HCT116 (cell line): Measurements from ENCODE around the gene AHNAK. TPM values are rescaled to one million over a fixed set of nuclear protein-coding genes. Genes with fewer than 3 reads are reported as not detected.
A peak's percentile ranks its signal among the peaks of the same experiment; 100 is the strongest.

ENCODE experiments used
- ATAC-seq: fragments of 200-7000 bp; cut with Tn5 transposase; 2 replicates; pipeline ENCODE4 v1.9.1; 2020; ENCODE audit warnings: mild to moderate bottlenecking, moderate library complexity
- BruUV-seq: library from RNA; stranded (reverse); fragments of 400-500 nt; replicated peaks from 2 replicates; lab custom pipeline; 2021; lab: Mats Ljungman, UMichigan
- CTCF ChIA-PET: fragments of 300-600 bp; sonication (Branson Sonifier 250); formaldehyde crosslinking; loops from one replicate; lab custom pipeline; 2021; ENCODE audit warnings: antibody characterized with exemption; lab: Charles Lee
- POLR2A ChIA-PET: fragments of 300-600, 350-600 bp; sonication (Branson Sonifier 250); formaldehyde crosslinking; loops from one replicate; lab custom pipeline; 2021; ENCODE audit warnings: antibody characterized with exemption; lab: Charles Lee
- RAD21 ChIA-PET, 2 experiments: fragments of 300-600 bp; sonication (Branson Sonifier 250); formaldehyde crosslinking; loops; one replicate each; lab custom pipeline; 2023; ENCODE audit warnings: low total read pairs in 2 of 2; ENCODE audit not compliant: uncharacterized antibody in 2 of 2, unreplicated experiment in 2 of 2, low non-redundant PET in 1 of 2; lab: Charles Lee
- DNase-seq: peaks from one replicate; pipeline ENCODE4 v3.0.0-alpha.2; 2010; ENCODE audit warnings: low read depth, low spot score
- H2AFZ ChIP-seq: fragments of 200-600 bp; shearing (Covaris generic), sonication (generic); 2 replicates; pipeline ENCODE4 v1.6.1; 2017; ENCODE audit warnings: low read depth, mixed run types, mixed read lengths, antibody characterized with exemption, low read length; ENCODE audit not compliant: poor library complexity, severe bottlenecking
- H3K27ac ChIP-seq: 2 replicates; pipeline ENCODE4 v1.5.1; 2012; ENCODE audit warnings: low read depth, low read length
- H3K27me3 ChIP-seq: fragments of 200-600 bp; sonication (generic); 2 replicates; pipeline ENCODE4 v1.6.1; 2016; ENCODE audit warnings: mixed run types, low read length, mixed read lengths; ENCODE audit not compliant: insufficient read depth
- H3K36me3 ChIP-seq, 2 experiments: fragments of 200-500 bp in 1 of 2; fragments of 200-600 bp in 1 of 2; sonication (Bioruptor generic) in 1 of 2; sonication (generic) in 1 of 2; 2 replicates each; pipeline versions ENCODE4 v1.5.1 to v1.6.1; 2014 to 2016; ENCODE audit warnings: low read length in 2 of 2, inconsistent platforms in 1 of 2, mixed read lengths in 1 of 2, mixed run types in 1 of 2; ENCODE audit not compliant: insufficient read depth in 2 of 2, control insufficient read depth in 1 of 2
- H3K4me1 ChIP-seq, 2 experiments: fragments of 200-600 bp in 1 of 2; sonication (generic) in 1 of 2; 2 replicates each; pipeline versions ENCODE4 v1.5.1 to v1.6.1; 2012 to 2017; ENCODE audit warnings: low read length in 2 of 2, inconsistent platforms in 1 of 2, mild to moderate bottlenecking in 1 of 2, mixed read lengths in 1 of 2, mixed run types in 1 of 2, moderate library complexity in 1 of 2; ENCODE audit not compliant: insufficient read depth in 2 of 2, control insufficient read depth in 1 of 2
- H3K4me2 ChIP-seq: fragments of 200-600 bp; sonication (generic); 2 replicates; pipeline ENCODE4 v1.6.1; 2017; ENCODE audit warnings: mixed run types, low read length, mixed read lengths
- H3K4me3 ChIP-seq, 2 experiments: fragments of 200-600 bp in 1 of 2; sonication (generic) in 1 of 2; replicated peaks in 1 of 2; 2 replicates each; pipeline ENCODE4 v1.5.1; 2011 to 2016; ENCODE audit warnings: low read length in 2 of 2, control low read depth in 1 of 2, low read depth in 1 of 2, mild to moderate bottlenecking in 1 of 2, mixed read lengths in 1 of 2, mixed run types in 1 of 2
- H3K79me2 ChIP-seq: fragments of 200-600 bp; sonication (generic); 2 replicates; pipeline ENCODE4 v1.6.1; 2017; ENCODE audit warnings: mild to moderate bottlenecking, mixed run types, low read length, moderate library complexity, mixed read lengths; ENCODE audit not compliant: insufficient read depth
- H3K9ac ChIP-seq: fragments of 200-600 bp; sonication (generic); 2 replicates; pipeline ENCODE4 v1.6.1; 2016; ENCODE audit warnings: low read length, mixed read lengths
- H3K9me2 ChIP-seq: fragments of 200-600 bp; sonication (generic), shearing (Covaris generic); 2 replicates; pipeline ENCODE4 v1.6.1; 2017; ENCODE audit warnings: mixed run types, mild to moderate bottlenecking, moderate library complexity; ENCODE audit not compliant: insufficient read depth
- H3K9me3 ChIP-seq, 2 experiments: fragments of 200-500 bp in 1 of 2; fragments of 200-600 bp in 1 of 2; sonication (Bioruptor generic) in 1 of 2; sonication (generic) in 1 of 2; 2 replicates each; pipeline ENCODE4 v1.6.1; 2014 to 2017; ENCODE audit warnings: low read length in 2 of 2, mixed read lengths in 2 of 2, inconsistent platforms in 1 of 2, low read depth in 1 of 2, mild to moderate bottlenecking in 1 of 2, mixed run types in 1 of 2, moderate library complexity in 1 of 2; ENCODE audit not compliant: control insufficient read depth in 1 of 2, insufficient read depth in 1 of 2
- H4K20me1 ChIP-seq: fragments of 200-600 bp; sonication (generic), shearing (Covaris generic); 2 replicates; pipeline ENCODE4 v1.6.1; 2017; ENCODE audit warnings: mixed run types, mild to moderate bottlenecking, moderate library complexity; ENCODE audit not compliant: insufficient read depth
- CTCF ChIP-seq, 3 experiments: fragments of 200-600 bp in 1 of 3; sonication (generic) in 1 of 3; IDR thresholded peaks in 2 of 3; conservative IDR thresholded peaks in 1 of 3; 2 replicates each; pipeline ENCODE4 v1.5.1; 2012 to 2017; ENCODE audit warnings: low read depth in 2 of 3, low read length in 2 of 3, antibody characterized with exemption in 1 of 3, borderline replicate concordance in 1 of 3, control low read depth in 1 of 3, mild to moderate bottlenecking in 1 of 3, mixed read lengths in 1 of 3, mixed run types in 1 of 3, moderate library complexity in 1 of 3; ENCODE audit not compliant: insufficient read depth in 1 of 3
- EGR1 ChIP-seq: IDR thresholded peaks from 2 replicates; pipeline ENCODE4 v1.6.1; 2012; ENCODE audit warnings: low read depth
- ELF1 ChIP-seq: IDR thresholded peaks from 2 replicates; pipeline ENCODE4 v1.6.1; 2012; ENCODE audit warnings: low read depth, borderline replicate concordance
- EZH2 ChIP-seq: fragments of 200-600 bp; sonication (generic); IDR thresholded peaks from 2 replicates; pipeline ENCODE4 v1.6.1; 2017; ENCODE audit warnings: antibody characterized with exemption, mixed run types
- FOSL1 ChIP-seq: IDR thresholded peaks from 2 replicates; pipeline ENCODE4 v1.6.1; 2012; ENCODE audit warnings: low read depth
- JUND ChIP-seq: IDR thresholded peaks from 2 replicates; pipeline ENCODE4 v1.6.1; 2012
- POLR2A ChIP-seq: IDR thresholded peaks from 2 replicates; pipeline ENCODE4 v1.7.0; 2011; ENCODE audit warnings: borderline replicate concordance; ENCODE audit not compliant: insufficient read depth, insufficient read length; ENCODE audit errors: extremely low read depth
- REST ChIP-seq: IDR thresholded peaks from 2 replicates; pipeline ENCODE4 v1.6.1; 2012; ENCODE audit warnings: low read depth
- SP1 ChIP-seq: IDR thresholded peaks from 2 replicates; pipeline ENCODE4 v1.6.1; 2012; ENCODE audit warnings: low read depth
- SRF ChIP-seq: IDR thresholded peaks from 2 replicates; pipeline ENCODE4 v1.6.1; 2012; ENCODE audit warnings: low read depth
- TCF7L2 ChIP-seq: IDR thresholded peaks from 2 replicates; pipeline ENCODE4 v1.7.0; 2011; ENCODE audit warnings: borderline replicate concordance, inconsistent platforms; ENCODE audit not compliant: insufficient read depth, insufficient read length; ENCODE audit errors: extremely low read depth
- YY1 ChIP-seq: IDR thresholded peaks from 2 replicates; pipeline ENCODE4 v1.6.1; 2011; ENCODE audit warnings: low read length, low read depth, moderate library complexity, mild to moderate bottlenecking; ENCODE audit not compliant: insufficient replicate concordance; ENCODE audit errors: extremely low read depth
- ZFX ChIP-seq: fragments of 450-650 bp; IDR thresholded peaks from 2 replicates; pipeline ENCODE4 v1.6.1; 2017
- ZNF274 ChIP-seq: fragments of 200-500 bp; sonication (Bioruptor generic); IDR thresholded peaks from 2 replicates; pipeline ENCODE4 v1.6.1; 2014; ENCODE audit warnings: mild to moderate bottlenecking, low read depth, low read length, inconsistent platforms
- intact Hi-C: fragments of 100-400 bp; cut with micrococcal nuclease; formaldehyde crosslinking; loops from 2 replicates; pipeline ENCODE4 v1.10.0; 2022
- total RNA-seq: library from RNA; stranded (reverse); gene quantifications from one replicate; pipeline ENCODE4 v1.2.1, GENCODE V29; 2021; ENCODE audit not compliant: unreplicated experiment
- TF ChIP-seq, protein P1 (sequence below): IDR thresholded peaks from 2 replicates; pipeline ENCODE4 v1.6.1; 2012

Gene AHNAK
- total RNA-seq, 1 experiment from 2014 or later: 239 TPM

DNA sequence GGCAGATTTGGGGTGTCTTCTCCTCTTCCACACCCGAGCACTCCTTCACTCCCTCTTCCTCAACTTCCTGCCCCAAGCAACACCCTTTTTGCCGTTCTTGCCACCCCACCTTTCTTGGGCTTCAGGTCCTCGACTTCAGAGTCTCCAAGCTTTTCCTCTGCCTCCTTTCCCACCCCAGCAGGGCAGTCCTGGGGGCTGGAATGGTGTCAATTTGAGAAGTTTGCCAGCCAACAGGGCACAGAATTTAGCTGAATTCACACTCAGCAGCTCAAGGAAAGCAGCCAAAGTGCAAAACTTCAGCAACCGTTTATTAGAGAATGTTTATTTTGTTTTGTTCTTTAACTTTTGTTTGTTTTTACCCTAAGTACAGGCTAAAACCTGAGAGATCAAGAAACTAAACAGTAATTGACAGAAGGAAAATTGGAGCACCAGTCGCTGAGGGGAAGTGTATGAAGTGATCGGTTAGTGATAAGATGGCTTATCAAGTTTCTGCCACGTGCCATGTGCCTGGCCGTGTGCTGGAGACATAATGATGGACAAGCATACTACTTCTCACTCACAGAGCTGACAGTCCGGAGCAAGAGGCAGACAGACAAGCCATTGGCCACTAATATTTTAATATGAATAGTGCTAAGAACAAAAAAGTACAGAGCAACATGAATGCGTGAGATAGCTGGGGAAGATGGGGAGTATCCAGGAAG, 44.4 kb downstream of the AHNAK start:
- Histone ChIP-seq H3K79me2 (no peaks in the 10 kb centered on the region), H3K27ac (no peak overlapping the region), H2AFZ (no peak overlapping the region), H3K9me3 (no peaks in the 10 kb centered on the region), H3K27me3 (no peaks in the 10 kb centered on the region), H3K4me1 (peaks cover 26 to 42% of the 10 kb centered on the region in 2 experiments), H3K4me2 (no peak overlapping the region), H3K9ac (no peak overlapping the region), H3K4me3 (no peak overlapping the region), H3K9me2 (no peaks in the 10 kb centered on the region), H4K20me1 (no peaks in the 10 kb centered on the region), H3K36me3 (no peaks in the 10 kb centered on the region)
- ChIA-PET CTCF (no interaction called here), POLR2A (no interaction called here), RAD21 (no interaction called here)
- no TSS peak for BruUV-seq
- ATAC-seq (no peak), DNase-seq (no peak)
- intact Hi-C loops: no loop called here
- TF ChIP-seq, protein P1, sequence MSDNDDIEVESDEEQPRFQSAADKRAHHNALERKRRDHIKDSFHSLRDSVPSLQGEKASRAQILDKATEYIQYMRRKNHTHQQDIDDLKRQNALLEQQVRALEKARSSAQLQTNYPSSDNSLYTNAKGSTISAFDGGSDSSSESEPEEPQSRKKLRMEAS: peak; percentile 31; the same call in 1 of the 2 replicates
- TF ChIP-seq ZNF274: no peak

- DNase-seq (no peak), ATAC-seq (no peak)
- H2AFZ ChIP-seq: no peak overlapping the region
- TF ChIP-seq YY1: no peak
- TF ChIP-seq POLR2A: no peak
- TF ChIP-seq EGR1: no peak
- TF ChIP-seq, protein P1: no peak
- no peak for TF ChIP-seq TCF7L2
- TF ChIP-seq SP1: no peak
- TF ChIP-seq EZH2: no peak
- no peak for TF ChIP-seq FOSL1
- no peak for TF ChIP-seq SRF
- TF ChIP-seq CTCF (IDR thresholded peaks at IDR 0.05 in 2 of 3, conservative IDR thresholded peaks at IDR 0.05 in 1 of 3; ENCODE audit: borderline replicate concordance in 1 of 3, insufficient read depth in 1 of 3, low read depth in 2 of 3, low read length in 2 of 3): no peak
- TF ChIP-seq REST: no peak
- no peak for TF ChIP-seq JUND
- no peak for TF ChIP-seq ELF1
- no peak for TF ChIP-seq ZFX
These were observed 45.1 kb downstream of the AHNAK start for GRCh38 chr11:62501432-62501891.

More at GRCh38 chr11:62501432-62501891, 45.1 kb downstream of the AHNAK start:
- ChIA-PET POLR2A (no interaction called here), CTCF (no interaction called here), RAD21 (no interaction called here)
- Histone ChIP-seq H3K4me1 (peaks cover 31 to 49% of the 10 kb centered on the region in 2 experiments), H3K79me2 (no peaks in the 10 kb centered on the region), H3K27me3 (no peaks in the 10 kb centered on the region), H3K9me3 (no peaks in the 10 kb centered on the region), H3K4me3 (no peak overlapping the region), H3K9me2 (no peaks in the 10 kb centered on the region), H3K27ac (no peak overlapping the region), H4K20me1 (no peaks in the 10 kb centered on the region), H3K36me3 (no peaks in the 10 kb centered on the region), H3K4me2 (no peak overlapping the region), H3K9ac (no peak overlapping the region)
- no TSS peak for BruUV-seq
- intact Hi-C loops: no loop called here
